MM.1S (cell line): ENCODE measurements around the gene SMC3.
"Not testable (repeated sequence)": the region's sequence is repeated elsewhere in the genome, so short reads cannot be mapped to it uniquely, and the experiment has no call there.

Experiments
- DNase-seq: peaks from one replicate; pipeline ENCODE4 v3.0.0-alpha.2; 2015
- H2AFZ ChIP-seq: fragments of 300-600 bp; sonication (generic); 2 replicates; pipeline ENCODE4 v1.6.0; 2016; ENCODE audit warnings: antibody characterized with exemption, low read length
- H3F3A ChIP-seq: fragments of 300-600 bp; sonication (generic); 2 replicates; pipeline ENCODE4 v1.6.1; 2016; ENCODE audit warnings: mild to moderate bottlenecking, antibody characterized with exemption, low read length, moderate library complexity, mixed read lengths; ENCODE audit not compliant: insufficient read depth
- H3K27ac ChIP-seq: fragments of 300-600 bp; sonication (generic); 2 replicates; pipeline ENCODE4 v1.5.1; 2016; ENCODE audit warnings: mild to moderate bottlenecking, low read length
- H3K27me3 ChIP-seq: fragments of 300-600 bp; sonication (generic); replicated peaks from 2 replicates; pipeline ENCODE4 v1.6.0; 2016; ENCODE audit warnings: low read length; ENCODE audit not compliant: insufficient read depth
- H3K36me3 ChIP-seq: fragments of 300-600 bp; sonication (generic); replicated peaks from 2 replicates; pipeline ENCODE4 v1.6.1; 2016; ENCODE audit warnings: mild to moderate bottlenecking, low read length, mixed read lengths; ENCODE audit not compliant: insufficient read depth
- H3K4me1 ChIP-seq: fragments of 300-600 bp; sonication (generic); 2 replicates; pipeline ENCODE4 v1.6.1; 2016; ENCODE audit warnings: low read length, mixed read lengths
- H3K4me2 ChIP-seq: fragments of 300-600 bp; sonication (generic); 2 replicates; pipeline ENCODE4 v1.6.0; 2016; ENCODE audit warnings: low read depth, low read length
- H3K4me3 ChIP-seq: fragments of 300-600 bp; sonication (generic); 2 replicates; pipeline ENCODE4 v1.5.1; 2016; ENCODE audit warnings: low read length, mixed read lengths
- H3K79me2 ChIP-seq: fragments of 300-600 bp; sonication (generic); 2 replicates; pipeline ENCODE4 v1.6.1; 2016; ENCODE audit warnings: mixed run types, low read length, mixed read lengths
- H3K9ac ChIP-seq: fragments of 300-600 bp; sonication (generic); 2 replicates; pipeline ENCODE4 v1.6.1; 2016; ENCODE audit warnings: low read length, mixed read lengths
- H3K9me2 ChIP-seq: fragments of 300-600 bp; sonication (generic); replicated peaks from 2 replicates; pipeline ENCODE4 v1.6.1; 2016; ENCODE audit warnings: mild to moderate bottlenecking, low read length, mixed read lengths; ENCODE audit not compliant: insufficient read depth
- H3K9me3 ChIP-seq: fragments of 300-600 bp; sonication (generic); replicated peaks from 2 replicates; pipeline ENCODE4 v1.6.1; 2016; ENCODE audit warnings: mild to moderate bottlenecking, low read length, mixed read lengths; ENCODE audit not compliant: insufficient read depth
- H4K20me1 ChIP-seq: fragments of 300-600 bp; sonication (generic); 2 replicates; pipeline ENCODE4 v1.6.1; 2016; ENCODE audit warnings: mild to moderate bottlenecking, low read length, moderate library complexity, mixed read lengths; ENCODE audit not compliant: insufficient read depth
- EZH2 ChIP-seq: fragments of 300-600 bp; sonication (generic); optimal IDR thresholded peaks from 2 replicates; pipeline ENCODE3; 2017; ENCODE audit warnings: low read depth, mild to moderate bottlenecking, antibody characterized with exemption, low read length, mixed read lengths
- EZH2phosphoT487 ChIP-seq: fragments of 300-600 bp; sonication (generic); IDR thresholded peaks from 2 replicates; pipeline ENCODE4 v1.6.1; 2018; ENCODE audit warnings: antibody characterized with exemption, low read length
- TF ChIP-seq, protein P1 (sequence below): fragments of 300-600 bp; sonication (generic); IDR thresholded peaks from 2 replicates; pipeline ENCODE4 v1.5.1; 2016; ENCODE audit warnings: antibody characterized with exemption, low read length, mixed read lengths

SMC3 gene

DNA sequence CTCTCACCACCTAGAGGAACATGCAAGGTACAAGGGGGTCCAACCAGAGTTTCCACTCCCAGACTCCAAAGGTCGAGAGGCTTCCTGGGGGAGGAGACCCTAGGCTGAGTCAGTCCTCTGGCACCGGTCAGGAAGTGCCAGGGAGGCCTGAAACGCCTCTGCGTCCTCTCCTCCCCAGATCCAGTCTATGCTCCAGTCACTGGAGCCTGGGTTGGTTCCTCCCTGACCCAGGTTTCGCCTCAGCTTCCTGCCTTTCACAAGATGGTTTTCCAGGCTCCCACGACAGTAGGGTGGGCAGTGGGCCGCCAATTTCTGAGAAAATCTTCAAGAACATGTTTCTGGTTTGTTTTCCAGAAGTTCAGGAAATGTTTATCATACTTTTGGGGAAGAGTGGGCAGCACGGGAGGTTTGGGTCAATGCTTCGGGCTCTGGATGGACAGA lies 39.7 kb upstream of the SMC3 start:
- H3K9me3 ChIP-seq = no peaks in the 10 kb centered on the region
- H3F3A ChIP-seq = peaks cover 64% of the 10 kb centered on the region
- H3K9me2 ChIP-seq = no peaks in the 10 kb centered on the region
- H3K4me1 ChIP-seq = peaks cover 46% of the 10 kb centered on the region
- TF ChIP-seq EZH2phosphoT487 = no peak
- no peak for DNase-seq
- H4K20me1 ChIP-seq = 0 out of 2 replicates have a peak, but pooled peaks cover 3% of the 10 kb centered on the region
- H2AFZ ChIP-seq = no peak overlapping the region
- H3K36me3 ChIP-seq = peaks cover 6% of the 10 kb centered on the region; the same call in 1 of the 2 replicates
- 0 out of 2 replicates have a peak overlapping the region, but pooled peaks have one; percentile 4 for H3K9ac ChIP-seq
- H3K4me3 ChIP-seq = no peak overlapping the region
- H3K4me2 ChIP-seq = peak overlapping the region; percentile 59; the same call in 1 of the 2 replicates
- H3K27me3 ChIP-seq = no peaks in the 10 kb centered on the region
- peaks cover 19% of the 10 kb centered on the region for H3K79me2 ChIP-seq
- peak overlapping the region; percentile 70; the same call in 1 of the 2 replicates for H3K27ac ChIP-seq

DNA sequence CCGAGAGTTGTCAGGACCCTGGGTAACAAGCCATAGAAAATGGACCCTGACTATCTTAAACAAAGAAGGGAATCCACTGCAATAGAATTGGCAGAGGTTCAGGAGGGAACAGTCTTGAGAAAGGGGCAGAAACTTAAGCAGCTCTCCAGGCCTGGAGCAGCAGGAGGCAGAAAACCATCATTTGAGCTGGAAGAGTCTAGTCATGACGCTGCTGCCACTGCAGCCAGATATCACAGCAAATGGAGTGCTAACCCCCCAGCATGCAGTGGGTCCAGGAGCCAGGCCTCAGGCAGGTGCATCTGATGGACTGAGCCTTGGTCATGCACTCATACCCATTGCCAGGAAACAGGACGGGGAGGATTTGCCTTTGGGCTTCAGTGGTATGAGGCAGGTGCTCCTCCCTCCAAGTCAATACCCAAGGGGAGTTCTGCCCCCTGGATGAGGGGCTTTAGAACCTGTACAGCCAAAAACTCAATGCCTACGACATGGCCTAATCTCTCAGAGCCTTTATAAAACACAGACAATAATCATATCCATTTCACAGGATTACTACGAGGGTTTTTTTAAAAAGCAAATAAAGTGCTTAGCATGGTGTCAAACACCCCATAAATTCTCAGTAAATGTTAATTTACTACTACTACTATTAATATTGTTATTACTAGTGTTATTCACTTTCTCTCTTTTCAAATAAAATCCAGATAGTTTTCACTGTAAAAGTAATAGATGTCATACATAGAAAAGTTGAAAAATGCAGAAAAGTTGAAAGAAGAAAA lies 39.1 kb upstream of the SMC3 start:
- Histone ChIP-seq H3K4me2 (peak overlapping the region; percentile 59), H3K9me3 (no peaks in the 10 kb centered on the region), H3K27ac (peak overlapping the region; percentile 70), H2AFZ (no peak overlapping the region), H3K4me3 (no peak overlapping the region), H3K4me1 (peaks cover 45% of the 10 kb centered on the region), H3K79me2 (peaks cover 16% of the 10 kb centered on the region), H3F3A (peaks cover 60% of the 10 kb centered on the region), H3K27me3 (no peaks in the 10 kb centered on the region), H3K9me2 (no peaks in the 10 kb centered on the region), H3K9ac (peak overlapping the region; percentile 4; the same call in 1 of the 2 replicates), H4K20me1 (0 out of 2 replicates have a peak, but pooled peaks cover 2% of the 10 kb centered on the region), H3K36me3 (peaks cover 3% of the 10 kb centered on the region; the same call in 1 of the 2 replicates)
- peak; percentile 45 for DNase-seq
- TF ChIP-seq EZH2phosphoT487 (no peak), EZH2 (no peak)
- TF ChIP-seq, protein P1, sequence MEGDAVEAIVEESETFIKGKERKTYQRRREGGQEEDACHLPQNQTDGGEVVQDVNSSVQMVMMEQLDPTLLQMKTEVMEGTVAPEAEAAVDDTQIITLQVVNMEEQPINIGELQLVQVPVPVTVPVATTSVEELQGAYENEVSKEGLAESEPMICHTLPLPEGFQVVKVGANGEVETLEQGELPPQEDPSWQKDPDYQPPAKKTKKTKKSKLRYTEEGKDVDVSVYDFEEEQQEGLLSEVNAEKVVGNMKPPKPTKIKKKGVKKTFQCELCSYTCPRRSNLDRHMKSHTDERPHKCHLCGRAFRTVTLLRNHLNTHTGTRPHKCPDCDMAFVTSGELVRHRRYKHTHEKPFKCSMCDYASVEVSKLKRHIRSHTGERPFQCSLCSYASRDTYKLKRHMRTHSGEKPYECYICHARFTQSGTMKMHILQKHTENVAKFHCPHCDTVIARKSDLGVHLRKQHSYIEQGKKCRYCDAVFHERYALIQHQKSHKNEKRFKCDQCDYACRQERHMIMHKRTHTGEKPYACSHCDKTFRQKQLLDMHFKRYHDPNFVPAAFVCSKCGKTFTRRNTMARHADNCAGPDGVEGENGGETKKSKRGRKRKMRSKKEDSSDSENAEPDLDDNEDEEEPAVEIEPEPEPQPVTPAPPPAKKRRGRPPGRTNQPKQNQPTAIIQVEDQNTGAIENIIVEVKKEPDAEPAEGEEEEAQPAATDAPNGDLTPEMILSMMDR = no peak

DNA sequence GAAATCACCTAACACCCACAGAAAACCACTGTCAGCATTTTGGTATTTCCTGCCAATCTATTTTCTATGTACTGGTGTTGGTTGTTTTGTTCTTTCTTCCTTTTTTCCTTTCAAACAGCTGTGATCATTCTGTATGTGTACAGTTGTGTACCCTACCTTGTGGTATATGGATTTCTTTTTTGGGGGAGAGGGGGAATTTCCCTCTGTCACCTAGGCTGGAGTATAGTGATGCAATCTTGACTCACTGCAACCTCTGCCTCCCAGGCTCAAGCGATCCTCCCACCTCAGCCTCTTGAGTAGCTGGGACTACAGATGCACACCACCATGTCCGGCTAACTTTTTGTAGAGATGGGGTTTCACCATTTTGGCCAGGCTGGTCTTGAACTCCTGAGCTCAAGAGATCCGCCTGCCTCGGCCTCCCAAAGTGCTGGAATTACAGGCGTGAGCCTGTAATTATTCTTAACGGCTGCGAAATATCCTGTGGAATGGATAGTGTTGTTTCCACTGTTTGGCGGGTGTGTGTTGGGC lies 38.4 kb upstream of the SMC3 start:
- H3K4me3 ChIP-seq, H3K9me2 ChIP-seq, H2AFZ ChIP-seq, H3K9me3 ChIP-seq, H3K27me3 ChIP-seq, H3K36me3 ChIP-seq, H4K20me1 ChIP-seq: not testable (repeated sequence)
- peak overlapping the region; percentile 59; the same call in 1 of the 2 replicates for H3K4me2 ChIP-seq
- H3K79me2 ChIP-seq = peaks cover 13% of the 10 kb centered on the region
- peak; percentile 83 for DNase-seq
- peak overlapping the region; percentile 3; the same call in 1 of the 2 replicates for H3K9ac ChIP-seq
- H3F3A ChIP-seq = peaks cover 53% of the 10 kb centered on the region
- H3K27ac ChIP-seq = peak overlapping the region; percentile 70
- H3K4me1 ChIP-seq = peaks cover 44% of the 10 kb centered on the region

DNA sequence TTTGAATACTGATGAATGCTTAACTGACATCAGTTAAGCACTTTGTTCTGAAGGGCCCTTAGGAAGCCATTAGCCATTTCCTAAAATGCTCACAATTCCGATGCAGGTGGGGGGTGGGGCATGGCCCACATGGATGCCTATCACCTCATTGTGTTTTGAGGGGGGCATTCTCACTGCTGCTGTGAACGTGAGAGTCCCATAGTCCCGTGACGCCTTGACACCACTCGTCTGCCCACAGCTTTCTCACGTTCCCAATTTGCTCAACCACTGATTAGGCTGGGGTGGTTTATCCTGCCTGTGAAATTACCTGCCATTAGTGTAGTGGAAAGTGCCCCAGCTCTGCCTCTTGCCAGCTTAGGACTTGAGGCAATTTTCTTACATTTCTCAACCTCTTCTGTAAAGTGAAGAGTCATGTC lies 37.9 kb upstream of the SMC3 start:
- no peaks in the 10 kb centered on the region for H3K9me3 ChIP-seq
- H3K36me3 ChIP-seq = no peaks in the 10 kb centered on the region
- H3F3A ChIP-seq = peaks cover 48% of the 10 kb centered on the region
- H3K27me3 ChIP-seq = no peaks in the 10 kb centered on the region
- peak overlapping the region; percentile 70 for H3K27ac ChIP-seq
- peaks cover 13% of the 10 kb centered on the region for H3K79me2 ChIP-seq
- no peaks in the 10 kb centered on the region for H3K9me2 ChIP-seq
- DNase-seq = no peak
- no peak overlapping the region for H3K4me3 ChIP-seq
- H3K4me1 ChIP-seq = peaks cover 41% of the 10 kb centered on the region
- peak overlapping the region; percentile 59 for H3K4me2 ChIP-seq
- no peak overlapping the region for H2AFZ ChIP-seq
- TF ChIP-seq EZH2phosphoT487 (no peak), EZH2 (no peak)
- TF ChIP-seq, protein P1 = no peak
- no peaks in the 10 kb centered on the region for H4K20me1 ChIP-seq
- H3K9ac ChIP-seq = peak overlapping the region; percentile 3; the same call in 1 of the 2 replicates
